ENCODE results near the gene CHML. TPM values are rescaled to one million over a fixed set of nuclear protein-coding genes. Genes with fewer than 3 reads are reported as not detected.

CHML gene
- total and polyA plus RNA-seq, 12 donors, result 0.30 to 10.0 (median 3.0) TPM

DNA sequence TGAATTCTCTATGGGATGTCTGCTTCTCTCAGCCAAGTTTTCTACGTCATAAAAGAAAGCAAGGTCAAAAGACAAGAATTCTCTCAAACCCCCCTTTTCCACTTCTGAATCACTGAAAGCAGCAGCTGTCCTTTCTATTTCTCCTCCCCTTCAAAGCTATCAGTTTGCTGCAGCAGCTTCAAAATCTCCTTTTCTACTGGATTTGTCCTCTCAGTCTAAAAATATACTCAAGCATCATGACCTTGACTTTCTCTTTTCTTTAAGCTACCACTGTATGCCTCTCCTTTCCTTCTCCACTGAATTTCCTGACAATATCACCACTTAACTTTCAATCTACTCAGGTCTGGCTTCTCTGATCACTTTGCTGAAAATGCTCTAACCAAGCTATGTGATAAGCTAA lies 13.8 kb upstream of the CHML start:
- no peaks in the 10 kb centered on the region for H3K27me3 ChIP-seq
- TF ChIP-seq, protein P1, sequence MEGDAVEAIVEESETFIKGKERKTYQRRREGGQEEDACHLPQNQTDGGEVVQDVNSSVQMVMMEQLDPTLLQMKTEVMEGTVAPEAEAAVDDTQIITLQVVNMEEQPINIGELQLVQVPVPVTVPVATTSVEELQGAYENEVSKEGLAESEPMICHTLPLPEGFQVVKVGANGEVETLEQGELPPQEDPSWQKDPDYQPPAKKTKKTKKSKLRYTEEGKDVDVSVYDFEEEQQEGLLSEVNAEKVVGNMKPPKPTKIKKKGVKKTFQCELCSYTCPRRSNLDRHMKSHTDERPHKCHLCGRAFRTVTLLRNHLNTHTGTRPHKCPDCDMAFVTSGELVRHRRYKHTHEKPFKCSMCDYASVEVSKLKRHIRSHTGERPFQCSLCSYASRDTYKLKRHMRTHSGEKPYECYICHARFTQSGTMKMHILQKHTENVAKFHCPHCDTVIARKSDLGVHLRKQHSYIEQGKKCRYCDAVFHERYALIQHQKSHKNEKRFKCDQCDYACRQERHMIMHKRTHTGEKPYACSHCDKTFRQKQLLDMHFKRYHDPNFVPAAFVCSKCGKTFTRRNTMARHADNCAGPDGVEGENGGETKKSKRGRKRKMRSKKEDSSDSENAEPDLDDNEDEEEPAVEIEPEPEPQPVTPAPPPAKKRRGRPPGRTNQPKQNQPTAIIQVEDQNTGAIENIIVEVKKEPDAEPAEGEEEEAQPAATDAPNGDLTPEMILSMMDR (IDR thresholded peaks at IDR 0.05), result no peak
- TF ChIP-seq POLR2A (IDR thresholded peaks at IDR 0.05), result peak in 1 of 2 donors; percentile 36
- intact Hi-C loops (cut with DNase I), result no loop called here
- no peaks in the 10 kb centered on the region for H3K9me3 ChIP-seq (replicated peaks in 1 of 3)
- no peak overlapping the region for H3K4me3 ChIP-seq
- peaks cover 9 to 13% of the 10 kb centered on the region in 2 donors for H3K4me1 ChIP-seq (replicated peaks in 1 of 2)
- peak overlapping the region in 4 of 5 donors; percentile 26 to 74 (median 64) for H3K27ac ChIP-seq
- no peaks in the 10 kb centered on the region for H3K36me3 ChIP-seq (replicated peaks in 1 of 2)
- 12 to 32% (median 22%) methylated on average over 1 of the region's 1 CpG for WGBS, 4 donors
- peak in 1 of 7 donors; percentile 38 for DNase-seq

DNA sequence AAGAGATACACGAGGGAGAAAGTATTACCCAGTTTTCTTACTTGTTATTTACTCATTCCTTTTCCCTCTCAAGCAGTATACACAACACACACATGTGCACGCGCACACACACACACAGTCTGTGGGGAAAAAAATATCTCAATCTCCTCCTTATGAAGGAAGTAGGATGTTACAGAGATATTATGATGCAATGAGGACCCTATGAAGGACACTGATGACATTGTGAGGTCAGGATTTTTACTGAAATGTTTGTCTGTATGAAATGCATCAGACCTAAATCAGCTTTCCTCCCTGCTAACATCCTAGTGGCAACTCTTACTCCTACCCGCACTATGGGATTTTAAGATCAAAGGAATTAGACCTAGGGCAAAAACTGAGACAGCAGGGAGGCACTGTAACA lies 11.8 kb upstream of the CHML start, which contains the start of gene WDR64:
Gene WDR64 (plus strand): TSS at position 270 of the 400 bp plus-strand sequence. CDS start 204 bp downstream, outside the sequence.
- Histone ChIP-seq H3K36me3 (replicated peaks in 1 of 2) (no peaks in the 10 kb centered on the region), H3K9me3 (replicated peaks in 1 of 3) (no peaks in the 10 kb centered on the region), H3K4me3 (no peak within 1 kb of the TSS), H3K27me3 (no peaks in the 10 kb centered on the region), H3K27ac (no peak within 1 kb of the TSS), H3K4me1 (replicated peaks in 1 of 2) (peaks cover 9 to 13% of the 10 kb centered on the region in 2 donors)
- intact Hi-C loops (cut with DNase I), result no loop called here
- 89 to 93% (median 91%) methylated on average over 4 of the region's 4 CpGs for WGBS, 4 donors
- no peak for TF ChIP-seq POLR2A (IDR thresholded peaks at IDR 0.05)
- TF ChIP-seq, protein P1 (IDR thresholded peaks at IDR 0.05), result no peak
- DNase-seq, result no peak

DNA sequence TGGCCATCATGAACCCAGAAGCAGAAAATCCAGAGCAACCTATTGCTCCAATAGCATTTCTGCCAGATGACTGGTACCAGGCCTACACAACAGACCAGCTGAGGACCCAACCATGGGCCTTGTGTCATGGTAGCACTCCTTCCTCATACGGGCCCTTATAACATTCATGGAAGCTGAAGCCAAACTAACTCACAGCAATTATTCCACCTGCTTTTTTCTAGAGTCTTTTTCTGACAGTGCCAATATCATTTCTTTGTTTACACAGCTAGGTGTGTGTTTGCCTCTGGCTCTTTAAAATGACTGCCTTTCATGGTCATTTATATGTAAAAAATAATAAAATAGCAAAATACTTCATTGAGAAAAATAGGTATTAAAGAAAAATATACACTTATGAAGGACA lies 8.0 kb upstream of the CHML start:
- intact Hi-C loops (cut with DNase I), result no loop called here
- WGBS, 4 donors, result 88 to 100% (median 96%) methylated on average over 1 of the region's 1 CpG
- Histone ChIP-seq H3K27me3 (no peaks in the 10 kb centered on the region), H3K36me3 (replicated peaks in 1 of 2) (no peaks in the 10 kb centered on the region), H3K27ac (no peak overlapping the region), H3K4me1 (replicated peaks in 1 of 2) (peaks cover 0 to 8% of the 10 kb centered on the region in 2 donors), H3K9me3 (replicated peaks in 1 of 3) (no peaks in the 10 kb centered on the region), H3K4me3 (no peak overlapping the region)
- DNase-seq, result no peak
- TF ChIP-seq POLR2A (IDR thresholded peaks at IDR 0.05), result no peak
- TF ChIP-seq, protein P1 (IDR thresholded peaks at IDR 0.05), result no peak

DNA sequence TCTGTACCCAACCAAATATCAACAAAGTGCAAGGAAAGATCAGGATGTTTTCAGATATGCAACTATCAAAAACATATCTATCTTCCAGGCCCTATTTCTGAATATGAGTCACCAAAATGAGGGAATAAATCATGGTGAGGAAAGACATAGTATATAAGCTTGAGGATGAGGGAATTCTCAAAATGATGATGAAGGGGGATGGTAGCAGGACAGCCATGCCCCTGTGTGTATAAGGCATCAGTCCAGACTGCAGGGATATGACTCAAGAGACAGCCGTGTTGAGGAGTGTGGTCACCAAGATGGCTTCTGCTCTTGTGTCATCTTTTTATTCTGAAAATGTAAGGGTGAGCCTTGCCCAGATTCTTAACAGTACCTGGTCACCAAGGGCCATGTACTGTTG lies 7.5 kb upstream of the CHML start:
- H3K9me3 ChIP-seq (replicated peaks in 1 of 3), result no peaks in the 10 kb centered on the region
- intact Hi-C loops (cut with DNase I), result no loop called here
- H3K27me3 ChIP-seq, result no peaks in the 10 kb centered on the region
- no peak overlapping the region for H3K4me3 ChIP-seq
- WGBS, 4 donors, result 68 to 88% (median 77%) methylated on average over 1 of the region's 1 CpG
- TF ChIP-seq, protein P1 (IDR thresholded peaks at IDR 0.05), result no peak
- TF ChIP-seq POLR2A (IDR thresholded peaks at IDR 0.05), result no peak
- no peak overlapping the region for H3K27ac ChIP-seq
- no peaks in the 10 kb centered on the region for H3K36me3 ChIP-seq (replicated peaks in 1 of 2)
- no peak for DNase-seq
- H3K4me1 ChIP-seq (replicated peaks in 1 of 2), result peaks cover 0 to 8% of the 10 kb centered on the region in 2 donors
